Gastroesophageal sphincter (tissue), 3 donors: Measurements from ENCODE around the gene CISD3.
A peak's percentile ranks its signal among the peaks of the same experiment; 100 is the strongest.

Source experiments
- CTCF ChIP-seq, 4 experiments: fragments of 200-600 bp in 2 of 4; fragments of 450-650 bp in 2 of 4; sonication (generic) in 1 of 4; IDR thresholded peaks; one replicate each; pipeline ENCODE4 v1.5.1; 2017 to 2019; ENCODE audit warnings: antibody characterized with exemption in 4 of 4, mild to moderate bottlenecking in 2 of 4, moderate library complexity in 2 of 4
- POLR2A ChIP-seq, 2 donors: fragments of 450-650 bp; IDR thresholded peaks; one replicate each; pipeline ENCODE4 v1.6.1; 2017; ENCODE audit warnings: antibody characterized with exemption in 2 of 2, mild to moderate bottlenecking in 2 of 2, moderate library complexity in 1 of 2
- POLR2AphosphoS5 ChIP-seq: sonication (generic); formaldehyde crosslinking; IDR thresholded peaks from one replicate; pipeline ENCODE4 v1.6.1; 2017; ENCODE audit warnings: antibody characterized with exemption

GRCh38 chr17:38735161-38735997, 5.2 kb downstream of the CISD3 start:
- peak in 3 of 4 experiments; percentile 91 to 96 (median 95) for TF ChIP-seq CTCF (IDR thresholded peaks at IDR 0.05)
- TF ChIP-seq POLR2AphosphoS5: no peak
- no peak for TF ChIP-seq POLR2A (IDR thresholded peaks at IDR 0.05)
